ENCODE measurements around the gene ISCA2. TPM values are rescaled to one million over a fixed set of nuclear protein-coding genes. Genes with fewer than 3 reads are reported as not detected.
"Not testable (repeated sequence)": the region's sequence is repeated elsewhere in the genome, so short reads cannot be mapped to it uniquely, and the experiment has no call there.

Gene ISCA2
- total and polyA plus RNA-seq, 4 experiments from 2014 or later, result 31.3 to 83.1 (median 47.4) TPM

GRCh38 chr14:74536336-74536735 is 42.8 kb downstream of the ISCA2 start:
- DNase-seq; H3K9me3 ChIP-seq (ENCODE audit: control insufficient read depth in 1 of 2, low read length in 2 of 2); H3K36me3 ChIP-seq (ENCODE audit: insufficient read depth, low read length); H3K27ac Mint-ChIP-seq; POLR2A ChIA-PET (ENCODE audit: partially characterized antibody); CTCF ChIA-PET (ENCODE audit: partially characterized antibody); H3K4me1 Mint-ChIP-seq; H3K27ac ChIP-seq (ENCODE audit: low read depth, low read length); H3K27me3 Mint-ChIP-seq; intact Hi-C loops (cut with micrococcal nuclease); H3K4me3 ChIP-seq (ENCODE audit: low read length in 2 of 2); H3K4me3 Mint-ChIP-seq; H3K27me3 ChIP-seq (ENCODE audit: insufficient read depth, low read length); H3K9me3 Mint-ChIP-seq; H3K4me1 ChIP-seq (ENCODE audit: insufficient read depth, low read length); H3K36me3 Mint-ChIP-seq: not testable (repeated sequence)

DNA sequence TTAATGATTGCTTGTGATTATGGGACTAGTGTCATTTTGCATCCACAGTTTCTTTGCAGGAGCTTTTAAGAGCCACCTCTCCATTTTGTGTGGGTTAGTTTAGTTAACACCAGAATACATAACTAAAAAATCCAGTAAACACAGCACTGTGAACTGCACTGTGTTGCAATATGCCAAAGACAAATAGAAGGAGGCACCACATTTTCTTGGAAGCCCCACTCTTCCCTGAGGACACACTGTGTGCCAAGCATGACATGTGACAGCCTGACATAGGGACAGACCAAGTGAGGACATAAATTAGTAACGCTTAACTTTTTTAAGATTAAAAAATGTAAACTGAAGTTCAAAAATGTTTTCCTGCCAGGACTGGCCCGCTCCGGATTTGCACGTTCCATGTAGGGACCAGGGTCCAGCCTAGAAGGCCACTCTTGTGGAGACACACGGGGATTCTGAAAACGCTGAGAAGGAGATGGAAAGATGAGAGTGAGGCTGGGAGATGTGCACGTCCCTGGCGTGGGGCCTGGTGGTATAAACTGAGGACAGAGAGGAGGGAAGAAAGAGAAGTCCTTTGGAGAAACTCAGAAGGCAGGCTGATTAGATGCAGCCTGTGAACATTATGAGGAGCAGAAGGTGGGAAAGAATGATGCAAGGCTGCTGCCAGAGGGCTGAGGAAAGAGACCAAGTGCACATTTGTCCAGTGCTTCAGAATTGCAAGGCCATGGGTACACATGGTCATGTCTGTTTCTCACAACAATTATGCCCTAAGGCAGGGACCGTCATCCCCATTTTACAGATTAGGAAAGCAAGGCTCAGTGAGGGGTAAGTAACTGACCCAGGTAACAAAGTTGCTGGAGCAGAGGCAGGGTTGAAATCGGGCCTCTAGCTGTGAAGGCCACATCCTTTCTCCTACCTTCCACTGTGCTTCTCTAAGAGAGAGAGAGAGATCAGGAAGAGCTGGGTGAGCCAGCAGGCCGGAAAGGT is 45.1 kb downstream of the ISCA2 start:
- Histone ChIP-seq H3K4me1 (ENCODE audit: insufficient read depth, low read length) (no peaks in the 10 kb centered on the region), H3K4me3 (ENCODE audit: low read length in 2 of 2) (no peak overlapping the region), H3K36me3 (ENCODE audit: insufficient read depth, low read length) (no peaks in the 10 kb centered on the region), H3K27ac (ENCODE audit: low read depth, low read length) (no peak overlapping the region), H3K9me3 (ENCODE audit: control insufficient read depth in 1 of 2, low read length in 2 of 2) (no peaks in the 10 kb centered on the region), H3K27me3 (ENCODE audit: insufficient read depth, low read length) (no peaks in the 10 kb centered on the region)
- ChIA-PET CTCF (ENCODE audit: partially characterized antibody) (no interaction called here), POLR2A (ENCODE audit: partially characterized antibody) (no interaction called here)
- intact Hi-C loops (cut with micrococcal nuclease), result no loop called here
- no peaks in the 10 kb centered on the region for H3K9me3 Mint-ChIP-seq
- no peak overlapping the region for H3K4me3 Mint-ChIP-seq
- no peaks in the 10 kb centered on the region for H3K36me3 Mint-ChIP-seq
- no peak for DNase-seq
- H3K27ac Mint-ChIP-seq, result peak overlapping the region in 1 of 7 donors; percentile 47
- no peaks in the 10 kb centered on the region for H3K4me1 Mint-ChIP-seq
- H3K27me3 Mint-ChIP-seq, result peaks cover 0 to 1% of the 10 kb centered on the region in 2 donors

DNA sequence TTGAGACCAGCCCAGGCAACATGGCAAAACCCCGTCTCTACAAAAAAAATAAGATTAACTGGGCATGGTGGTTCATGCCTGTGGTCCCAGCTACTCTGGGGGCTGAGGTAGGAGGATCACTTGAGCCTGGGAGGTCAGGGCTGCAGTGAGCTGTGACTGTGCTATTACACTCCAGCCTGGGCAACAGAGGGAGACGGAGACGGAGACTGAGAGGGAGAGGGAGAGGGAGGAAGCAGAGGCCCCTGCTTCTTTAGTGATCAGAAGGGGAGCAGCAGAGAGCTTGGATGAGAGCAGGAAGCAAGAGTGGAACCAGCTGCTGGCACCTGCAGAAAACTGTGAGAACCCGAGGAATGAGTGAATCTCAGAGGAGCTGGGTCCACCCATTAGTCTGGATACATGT is 45.9 kb downstream of the ISCA2 start:
- CTCF ChIA-PET (ENCODE audit: partially characterized antibody), result no interaction called here
- H3K27ac Mint-ChIP-seq, result peak overlapping the region in 1 of 7 donors; percentile 14

DNA sequence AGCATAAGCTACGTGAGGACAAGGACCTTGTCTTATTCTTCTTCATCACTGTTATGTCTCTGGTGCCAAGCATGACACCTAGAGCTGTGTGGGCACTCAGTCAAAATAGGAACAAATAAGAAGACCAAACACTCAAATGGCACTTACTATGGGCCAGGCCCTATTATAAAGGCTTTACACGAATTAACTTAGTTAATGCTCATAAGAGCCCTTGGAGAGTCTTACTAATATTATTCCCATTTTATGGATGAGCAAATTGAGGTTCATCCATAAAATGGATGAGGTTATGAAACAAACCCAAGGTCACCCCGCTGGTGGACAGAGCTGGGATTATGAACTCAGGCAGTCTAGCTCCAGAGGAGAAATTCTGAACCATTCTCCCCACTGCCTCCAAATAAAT is 47.7 kb downstream of the ISCA2 start:
- H3K4me3 Mint-ChIP-seq, result peak overlapping the region in 1 of 8 donors; percentile 5
- Histone ChIP-seq H3K36me3 (ENCODE audit: insufficient read depth, low read length) (no peaks in the 10 kb centered on the region), H3K9me3 (ENCODE audit: control insufficient read depth in 1 of 2, low read length in 2 of 2) (no peaks in the 10 kb centered on the region), H3K27me3 (ENCODE audit: insufficient read depth, low read length) (no peaks in the 10 kb centered on the region), H3K27ac (ENCODE audit: low read depth, low read length) (no peak overlapping the region), H3K4me3 (ENCODE audit: low read length in 2 of 2) (no peak overlapping the region), H3K4me1 (ENCODE audit: insufficient read depth, low read length) (no peaks in the 10 kb centered on the region)
- no peaks in the 10 kb centered on the region for H3K4me1 Mint-ChIP-seq
- CTCF ChIA-PET (ENCODE audit: partially characterized antibody), result no interaction called here
- peaks cover 0 to 1% of the 10 kb centered on the region in 2 donors for H3K27me3 Mint-ChIP-seq
- H3K9me3 Mint-ChIP-seq, result no peaks in the 10 kb centered on the region
- DNase-seq, result no peak
- POLR2A ChIA-PET (ENCODE audit: partially characterized antibody), result no interaction called here
- no peak overlapping the region for H3K27ac Mint-ChIP-seq
- no peaks in the 10 kb centered on the region for H3K36me3 Mint-ChIP-seq
- intact Hi-C loops (cut with micrococcal nuclease), result no loop called here

More for the DNA sequence above, 45.9 kb downstream of the ISCA2 start:
- no peaks in the 10 kb centered on the region for H3K36me3 Mint-ChIP-seq
- Histone ChIP-seq H3K36me3 (ENCODE audit: insufficient read depth, low read length) (no peaks in the 10 kb centered on the region), H3K27ac (ENCODE audit: low read depth, low read length) (no peak overlapping the region), H3K9me3 (ENCODE audit: control insufficient read depth in 1 of 2, low read length in 2 of 2) (no peaks in the 10 kb centered on the region), H3K27me3 (ENCODE audit: insufficient read depth, low read length) (no peaks in the 10 kb centered on the region), H3K4me1 (ENCODE audit: insufficient read depth, low read length) (no peaks in the 10 kb centered on the region), H3K4me3 (ENCODE audit: low read length in 2 of 2) (no peak overlapping the region)
- H3K4me3 Mint-ChIP-seq, result no peak overlapping the region
- no peaks in the 10 kb centered on the region for H3K4me1 Mint-ChIP-seq
- H3K9me3 Mint-ChIP-seq, result no peaks in the 10 kb centered on the region
- peaks cover 0 to 1% of the 10 kb centered on the region in 2 donors for H3K27me3 Mint-ChIP-seq
- intact Hi-C loops (cut with micrococcal nuclease), result no loop called here
- DNase-seq, result no peak
- POLR2A ChIA-PET (ENCODE audit: partially characterized antibody), result no interaction called here

DNA sequence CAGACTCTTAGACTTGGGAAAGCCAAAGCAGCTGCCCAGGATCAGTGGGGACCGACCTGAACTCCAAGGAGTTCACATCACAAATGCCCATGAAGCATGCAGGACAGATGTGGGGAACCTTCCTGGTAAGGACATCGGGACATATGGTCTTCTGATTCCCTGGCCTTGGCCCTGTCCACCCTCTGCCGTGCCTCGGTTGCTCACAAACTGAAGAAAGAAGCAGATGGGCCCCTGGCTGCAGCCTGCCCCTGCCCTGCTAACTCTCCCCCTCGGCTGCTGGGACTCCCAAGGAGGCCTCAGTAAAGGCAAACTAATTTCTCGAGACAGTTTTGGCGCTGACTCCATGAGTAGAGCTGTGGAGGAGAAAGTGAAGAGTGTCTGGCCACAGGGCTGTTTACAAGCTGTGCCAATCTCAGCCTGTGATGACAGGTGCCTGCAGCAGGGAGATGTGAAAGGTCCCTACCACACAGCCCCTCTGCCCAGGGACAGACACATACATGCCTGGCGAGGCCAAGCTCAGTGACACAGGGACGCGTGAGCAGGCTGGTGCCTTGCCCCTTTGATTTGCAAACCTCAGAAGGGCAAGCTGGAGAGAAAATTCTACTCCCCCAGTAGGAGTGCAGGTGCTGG is 48.6 kb downstream of the ISCA2 start:
- CTCF ChIA-PET (ENCODE audit: partially characterized antibody), result no interaction called here
- no peaks in the 10 kb centered on the region for H3K4me1 Mint-ChIP-seq
- H3K27ac Mint-ChIP-seq, result no peak overlapping the region
- intact Hi-C loops (cut with micrococcal nuclease), result no loop called here
- no peaks in the 10 kb centered on the region for H3K27me3 ChIP-seq (ENCODE audit: insufficient read depth, low read length)
- H3K4me1 ChIP-seq (ENCODE audit: insufficient read depth, low read length), result no peaks in the 10 kb centered on the region
- no peak for DNase-seq
- POLR2A ChIA-PET (ENCODE audit: partially characterized antibody), result no interaction called here
- H3K4me3 Mint-ChIP-seq, result no peak overlapping the region
- no peaks in the 10 kb centered on the region for H3K9me3 Mint-ChIP-seq
- no peak overlapping the region for H3K4me3 ChIP-seq (ENCODE audit: low read length in 2 of 2)
- H3K27me3 Mint-ChIP-seq, result peaks cover 0 to 3% of the 10 kb centered on the region in 2 donors
- no peaks in the 10 kb centered on the region for H3K36me3 Mint-ChIP-seq
- H3K9me3 ChIP-seq (ENCODE audit: control insufficient read depth in 1 of 2, low read length in 2 of 2), result no peaks in the 10 kb centered on the region
- H3K36me3 ChIP-seq (ENCODE audit: insufficient read depth, low read length), result no peaks in the 10 kb centered on the region
- no peak overlapping the region for H3K27ac ChIP-seq (ENCODE audit: low read depth, low read length)

GRCh38 chr14:74543771-74544438 is 50.3 kb downstream of the ISCA2 start:
- intact Hi-C loops (cut with micrococcal nuclease), result no loop called here
- no peak overlapping the region for H3K27ac ChIP-seq (ENCODE audit: low read depth, low read length)
- ChIA-PET POLR2A (ENCODE audit: partially characterized antibody) (no interaction called here), CTCF (ENCODE audit: partially characterized antibody) (no interaction called here)
- Mint-ChIP-seq H3K4me3 (no peak overlapping the region), H3K27me3 (peaks cover 0 to 3% of the 10 kb centered on the region in 2 donors), H3K27ac (peak overlapping the region in 1 of 7 donors; percentile 10), H3K36me3 (no peaks in the 10 kb centered on the region), H3K4me1 (no peaks in the 10 kb centered on the region), H3K9me3 (no peaks in the 10 kb centered on the region)
- H3K9me3 ChIP-seq (ENCODE audit: control insufficient read depth in 1 of 2, low read length in 2 of 2), result no peaks in the 10 kb centered on the region
- H3K27me3 ChIP-seq (ENCODE audit: insufficient read depth, low read length), result no peaks in the 10 kb centered on the region
- no peaks in the 10 kb centered on the region for H3K36me3 ChIP-seq (ENCODE audit: insufficient read depth, low read length)
- no peaks in the 10 kb centered on the region for H3K4me1 ChIP-seq (ENCODE audit: insufficient read depth, low read length)
- H3K4me3 ChIP-seq (ENCODE audit: low read length in 2 of 2), result no peak overlapping the region
- no peak for DNase-seq

GRCh38 chr14:74545386-74545785 is 51.8 kb downstream of the ISCA2 start:
- ChIA-PET CTCF (ENCODE audit: partially characterized antibody) (no interaction called here), POLR2A (ENCODE audit: partially characterized antibody) (no interaction called here)
- Mint-ChIP-seq H3K4me3 (no peak overlapping the region), H3K36me3 (no peaks in the 10 kb centered on the region), H3K27ac (no peak overlapping the region), H3K9me3 (no peaks in the 10 kb centered on the region), H3K4me1 (no peaks in the 10 kb centered on the region), H3K27me3 (peaks cover 0 to 2% of the 10 kb centered on the region in 2 donors)
- H3K27ac ChIP-seq (ENCODE audit: low read depth, low read length), result no peak overlapping the region
- H3K9me3 ChIP-seq (ENCODE audit: control insufficient read depth in 1 of 2, low read length in 2 of 2), result no peaks in the 10 kb centered on the region
- H3K4me3 ChIP-seq (ENCODE audit: low read length in 2 of 2), result no peak overlapping the region
- H3K27me3 ChIP-seq (ENCODE audit: insufficient read depth, low read length), result no peaks in the 10 kb centered on the region
- no peaks in the 10 kb centered on the region for H3K4me1 ChIP-seq (ENCODE audit: insufficient read depth, low read length)
- H3K36me3 ChIP-seq (ENCODE audit: insufficient read depth, low read length), result no peaks in the 10 kb centered on the region
- no peak for DNase-seq
- intact Hi-C loops (cut with micrococcal nuclease), result no loop called here
